Brain microvascular endothelial cell (primary cell): ENCODE data around the gene WNT9A.
"Not testable (repeated sequence)": the region's sequence is repeated elsewhere in the genome, so short reads cannot be mapped to it uniquely, and the experiment has no call there.

Experiments
- DNase-seq: peaks from one replicate; pipeline ENCODE4 v3.0.0-alpha.2; 2020
- H3K27ac ChIP-seq: fragments of 250-450 bp; sonication (Bioruptor Pico); 2 replicates; pipeline ENCODE4 v1.5.1; 2020; ENCODE audit warnings: mild to moderate bottlenecking, moderate library complexity
- H3K27me3 ChIP-seq: fragments of 250-450 bp; sonication (Bioruptor Pico); replicated peaks from 2 replicates; pipeline ENCODE4 v1.5.1; 2020; ENCODE audit warnings: mild to moderate bottlenecking
- H3K36me3 ChIP-seq: fragments of 250-450 bp; sonication (Bioruptor Pico); replicated peaks from 2 replicates; pipeline ENCODE4 v1.5.1; 2020; ENCODE audit warnings: mild to moderate bottlenecking
- H3K4me3 ChIP-seq: 2 replicates; pipeline ENCODE4 v1.5.1; 2011; ENCODE audit warnings: low read depth, mild to moderate bottlenecking, control low read depth, low read length, moderate library complexity
- CTCF ChIP-seq: IDR thresholded peaks from 2 replicates; pipeline ENCODE4 v1.5.1; 2011; ENCODE audit warnings: low read depth, mild to moderate bottlenecking, moderate library complexity, low read length, control low read depth, inconsistent platforms; ENCODE audit errors: missing control alignments
- in situ Hi-C: cut with HindIII; loops from 2 replicates; pipeline ENCODE4 v1.10.0; 2017; ENCODE audit warnings: low sequenced_read_pairs, low pct_ligation_motif_present

Gene WNT9A, protein sequence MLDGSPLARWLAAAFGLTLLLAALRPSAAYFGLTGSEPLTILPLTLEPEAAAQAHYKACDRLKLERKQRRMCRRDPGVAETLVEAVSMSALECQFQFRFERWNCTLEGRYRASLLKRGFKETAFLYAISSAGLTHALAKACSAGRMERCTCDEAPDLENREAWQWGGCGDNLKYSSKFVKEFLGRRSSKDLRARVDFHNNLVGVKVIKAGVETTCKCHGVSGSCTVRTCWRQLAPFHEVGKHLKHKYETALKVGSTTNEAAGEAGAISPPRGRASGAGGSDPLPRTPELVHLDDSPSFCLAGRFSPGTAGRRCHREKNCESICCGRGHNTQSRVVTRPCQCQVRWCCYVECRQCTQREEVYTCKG

DNA sequence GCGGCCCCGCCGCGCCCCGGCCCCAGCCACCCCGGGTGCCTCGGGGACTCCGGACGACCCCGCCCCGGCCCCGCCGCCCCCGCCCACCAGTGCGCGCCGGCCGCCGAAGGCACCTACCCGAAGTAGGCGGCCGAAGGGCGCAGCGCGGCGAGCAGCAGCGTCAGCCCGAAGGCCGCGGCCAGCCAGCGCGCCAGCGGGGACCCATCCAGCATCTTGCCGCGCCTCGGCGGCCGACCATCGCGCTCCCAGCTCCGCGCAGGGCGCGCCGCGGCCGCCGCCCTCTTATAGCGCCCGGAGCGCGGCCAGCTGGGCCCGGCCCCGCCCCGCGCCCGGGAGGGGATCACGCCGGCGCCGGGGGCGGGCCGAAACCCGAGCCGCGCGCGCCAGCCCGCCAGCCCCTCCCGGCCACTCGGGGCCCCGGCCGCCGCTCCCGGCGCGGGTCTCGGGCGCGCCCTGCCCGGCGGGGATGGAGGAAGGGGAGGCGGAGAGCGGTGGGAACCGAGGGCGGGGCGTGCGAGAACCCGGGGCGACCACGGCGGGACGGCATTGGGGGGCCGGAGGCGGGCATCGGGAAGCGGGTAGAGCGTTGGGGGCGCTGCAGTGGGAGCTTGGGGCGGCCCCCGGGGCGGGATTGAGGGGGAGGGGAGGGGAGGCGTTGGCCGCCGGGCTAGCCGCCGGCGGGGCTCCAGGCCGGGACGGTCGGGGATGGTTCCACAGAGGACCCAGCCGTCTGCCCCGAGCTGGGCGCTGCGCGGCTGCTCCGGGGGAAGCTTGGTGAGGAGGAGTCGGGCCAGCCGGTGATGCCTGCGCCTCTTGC, at the start of gene WNT9A:
Gene WNT9A (minus strand): TSS at position 257 of the 817 bp plus-strand sequence. CDS start 45 bp downstream, at position 212.
- Histone ChIP-seq H3K27ac (no peak within 1 kb of the TSS), H3K4me3 (peak within 1 kb of the TSS; percentile 47), H3K36me3 (no peaks in the 10 kb centered on the region), H3K27me3 (peaks cover 16% of the 10 kb centered on the region)
- in situ Hi-C loops = no loop called here
- no peak for DNase-seq
- TF ChIP-seq CTCF = no peak

GRCh38 chr1:227996187-227996950, 48.6 kb upstream of the WNT9A start:
- TF ChIP-seq CTCF = no peak
- H3K4me3 ChIP-seq = no peak overlapping the region
- H3K27me3 ChIP-seq = no peaks in the 10 kb centered on the region
- H3K36me3 ChIP-seq = no peaks in the 10 kb centered on the region
- in situ Hi-C loops = no loop called here
- DNase-seq = no peak
- H3K27ac ChIP-seq = no peak overlapping the region

DNA sequence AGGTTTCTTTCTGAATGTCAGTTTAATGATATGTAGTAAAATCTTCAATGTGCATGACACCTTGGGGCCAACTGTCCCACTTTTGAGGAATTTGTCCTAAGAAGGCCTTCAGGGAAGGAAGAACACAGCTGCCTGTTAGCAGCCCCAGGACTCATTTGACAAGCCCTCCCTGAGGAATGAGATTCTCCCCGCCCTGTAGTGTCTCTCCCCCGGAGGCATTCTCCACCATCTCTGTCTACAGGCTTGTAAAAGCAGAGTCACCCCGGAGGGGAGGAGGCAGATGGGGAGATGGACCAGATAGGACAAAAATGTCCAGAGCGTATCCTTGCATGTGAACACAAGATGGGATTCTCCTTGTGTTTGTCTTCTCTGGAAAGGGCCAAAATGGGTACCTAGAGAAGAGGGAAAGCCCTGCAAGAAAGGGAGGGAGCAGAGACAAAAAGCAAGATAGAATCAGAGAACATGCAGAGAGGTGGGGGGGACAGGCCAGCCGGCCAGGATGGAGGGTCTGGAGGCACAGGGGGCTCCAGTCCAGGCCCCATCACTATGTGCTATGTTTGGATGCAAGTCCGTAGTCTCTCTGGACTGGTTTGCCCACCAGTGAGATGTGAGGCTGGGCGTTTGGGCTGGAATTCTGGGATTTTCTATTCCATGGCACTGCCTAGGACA, 47.0 kb upstream of the WNT9A start:
- TF ChIP-seq CTCF = no peak
- in situ Hi-C loops = no loop called here

DNA sequence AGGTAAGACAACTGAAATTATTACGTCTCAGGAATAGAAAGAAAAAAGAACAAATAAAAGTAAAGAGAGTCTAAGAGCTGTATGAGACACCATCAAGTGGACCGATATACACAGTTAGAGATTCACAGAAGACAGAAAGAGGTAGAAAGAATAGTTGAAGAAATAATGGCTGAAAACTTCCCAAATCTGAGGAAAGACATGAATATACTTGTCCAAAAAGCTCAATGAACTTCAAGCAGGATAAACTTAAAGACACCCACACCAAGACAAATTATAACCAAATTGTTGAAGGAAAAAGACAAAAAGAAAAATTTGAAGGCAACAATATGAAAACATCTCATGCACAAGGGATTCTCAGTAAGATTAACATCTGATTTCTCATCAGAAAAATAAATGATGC, 39.4 kb upstream of the WNT9A start:
- no peak overlapping the region for H3K4me3 ChIP-seq
- H3K27me3 ChIP-seq = no peaks in the 10 kb centered on the region
- in situ Hi-C loops = no loop called here
- H3K27ac ChIP-seq = no peak overlapping the region
- H3K36me3 ChIP-seq = no peaks in the 10 kb centered on the region
- no peak for TF ChIP-seq CTCF
- DNase-seq = no peak

More for the DNA sequence above, 47.0 kb upstream of the WNT9A start:
- Histone ChIP-seq H3K27ac (no peak overlapping the region), H3K4me3 (no peak overlapping the region), H3K36me3 (no peaks in the 10 kb centered on the region), H3K27me3 (no peaks in the 10 kb centered on the region)
- DNase-seq = no peak

- in situ Hi-C loops, H3K4me3 ChIP-seq, H3K27ac ChIP-seq, H3K36me3 ChIP-seq, H3K27me3 ChIP-seq, DNase-seq: not testable (repeated sequence)
These were observed 28.0 kb upstream of the WNT9A start for GRCh38 chr1:227975583-227976283.

DNA sequence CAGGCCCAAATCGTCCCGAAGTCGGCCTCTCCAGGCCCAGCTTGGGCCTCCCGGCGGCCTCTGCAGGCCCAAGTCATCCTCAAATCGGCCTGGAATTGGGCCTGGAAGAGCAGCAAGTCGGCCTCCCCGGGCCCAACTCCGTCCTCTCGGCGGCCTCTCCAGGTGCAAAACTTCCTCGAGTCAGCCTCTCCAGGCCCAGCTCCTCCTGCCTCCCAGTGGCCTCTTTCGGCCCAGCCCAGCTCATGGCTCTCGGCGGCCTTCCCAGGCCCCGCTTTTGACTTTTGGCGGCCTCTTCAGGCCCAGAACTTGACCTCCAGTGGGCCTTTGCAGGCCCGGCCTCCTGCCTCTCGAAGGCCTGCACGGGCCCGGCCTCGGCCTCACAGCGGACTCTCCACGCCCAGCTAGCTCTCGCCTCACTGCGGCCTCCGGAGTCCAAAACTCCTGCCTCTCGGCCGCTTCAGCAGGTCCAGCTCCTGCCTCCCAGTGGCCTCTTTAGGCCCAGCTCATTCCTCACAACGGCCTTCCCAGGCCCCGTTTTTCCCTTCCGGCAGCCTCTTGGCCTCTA, 26.1 kb upstream of the WNT9A start:
- in situ Hi-C loops, H3K36me3 ChIP-seq, H3K27ac ChIP-seq, H3K4me3 ChIP-seq, H3K27me3 ChIP-seq, DNase-seq: not testable (repeated sequence)

GRCh38 chr1:227972843-227973374, 25.2 kb upstream of the WNT9A start:
- H3K27ac ChIP-seq, H3K36me3 ChIP-seq, in situ Hi-C loops, H3K27me3 ChIP-seq, H3K4me3 ChIP-seq, DNase-seq: not testable (repeated sequence)

GRCh38 chr1:227972283-227972679, 24.5 kb upstream of the WNT9A start:
- in situ Hi-C loops, H3K27ac ChIP-seq, H3K27me3 ChIP-seq, H3K36me3 ChIP-seq, DNase-seq, H3K4me3 ChIP-seq: not testable (repeated sequence)
